ENCODE measurements around the gene ZMAT5. TPM values are rescaled to one million over a fixed set of nuclear protein-coding genes. Genes with fewer than 3 reads are reported as not detected.

The ZMAT5 gene
- total and polyA plus RNA-seq, 2 of the 13 experiments (the other 11 are each of a cell fraction or from before 2014, with no cell fraction given): 20.7 to 27.8 TPM

DNA sequence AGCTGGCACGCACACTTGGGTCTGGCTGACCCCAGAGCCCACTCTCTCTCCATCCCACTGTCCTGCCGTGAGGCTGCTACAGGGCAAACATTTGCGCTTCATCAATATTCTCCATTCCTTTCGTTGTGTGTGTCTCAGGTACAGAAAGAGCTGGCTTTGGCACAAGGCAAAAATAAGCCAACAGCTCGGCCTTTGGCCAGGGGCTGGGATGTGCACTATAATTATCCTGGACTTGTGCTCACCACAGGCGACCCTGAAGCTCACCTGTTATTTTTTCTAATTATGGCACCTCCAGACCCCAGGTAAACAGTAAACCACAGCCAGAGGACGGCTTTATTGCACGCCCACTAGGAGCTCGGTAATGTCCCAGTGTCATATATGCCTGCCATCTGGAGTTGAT, 10.9 kb downstream of the ZMAT5 start (continued):
- TF ChIP-seq, protein P1, sequence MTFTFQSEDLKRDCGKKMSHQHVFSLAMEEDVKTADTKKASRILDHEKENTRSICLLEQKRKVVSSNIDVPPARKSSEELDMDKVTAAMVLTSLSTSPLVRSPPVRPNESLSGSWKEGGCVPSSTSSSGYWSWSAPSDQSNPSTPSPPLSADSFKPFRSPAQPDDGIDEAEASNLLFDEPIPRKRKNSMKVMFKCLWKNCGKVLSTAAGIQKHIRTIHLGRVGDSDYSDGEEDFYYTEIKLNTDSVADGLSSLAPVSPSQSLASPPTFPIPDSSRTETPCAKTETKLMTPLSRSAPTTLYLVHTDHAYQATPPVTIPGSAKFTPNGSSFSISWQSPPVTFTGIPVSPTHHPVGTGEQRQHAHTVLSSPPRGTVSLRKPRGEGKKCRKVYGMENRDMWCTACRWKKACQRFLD (CRISPR knock-in tag; IDR thresholded peaks at IDR 0.05; ENCODE audit: borderline replicate concordance): no peak
- no peak for TF ChIP-seq ATAD3A (CRISPR knock-in tag; IDR thresholded peaks at IDR 0.05)
- no peak for TF ChIP-seq ZNF550 (CRISPR knock-in tag; IDR thresholded peaks at IDR 0.05; ENCODE audit: borderline replicate concordance)
- TF ChIP-seq, protein P2, sequence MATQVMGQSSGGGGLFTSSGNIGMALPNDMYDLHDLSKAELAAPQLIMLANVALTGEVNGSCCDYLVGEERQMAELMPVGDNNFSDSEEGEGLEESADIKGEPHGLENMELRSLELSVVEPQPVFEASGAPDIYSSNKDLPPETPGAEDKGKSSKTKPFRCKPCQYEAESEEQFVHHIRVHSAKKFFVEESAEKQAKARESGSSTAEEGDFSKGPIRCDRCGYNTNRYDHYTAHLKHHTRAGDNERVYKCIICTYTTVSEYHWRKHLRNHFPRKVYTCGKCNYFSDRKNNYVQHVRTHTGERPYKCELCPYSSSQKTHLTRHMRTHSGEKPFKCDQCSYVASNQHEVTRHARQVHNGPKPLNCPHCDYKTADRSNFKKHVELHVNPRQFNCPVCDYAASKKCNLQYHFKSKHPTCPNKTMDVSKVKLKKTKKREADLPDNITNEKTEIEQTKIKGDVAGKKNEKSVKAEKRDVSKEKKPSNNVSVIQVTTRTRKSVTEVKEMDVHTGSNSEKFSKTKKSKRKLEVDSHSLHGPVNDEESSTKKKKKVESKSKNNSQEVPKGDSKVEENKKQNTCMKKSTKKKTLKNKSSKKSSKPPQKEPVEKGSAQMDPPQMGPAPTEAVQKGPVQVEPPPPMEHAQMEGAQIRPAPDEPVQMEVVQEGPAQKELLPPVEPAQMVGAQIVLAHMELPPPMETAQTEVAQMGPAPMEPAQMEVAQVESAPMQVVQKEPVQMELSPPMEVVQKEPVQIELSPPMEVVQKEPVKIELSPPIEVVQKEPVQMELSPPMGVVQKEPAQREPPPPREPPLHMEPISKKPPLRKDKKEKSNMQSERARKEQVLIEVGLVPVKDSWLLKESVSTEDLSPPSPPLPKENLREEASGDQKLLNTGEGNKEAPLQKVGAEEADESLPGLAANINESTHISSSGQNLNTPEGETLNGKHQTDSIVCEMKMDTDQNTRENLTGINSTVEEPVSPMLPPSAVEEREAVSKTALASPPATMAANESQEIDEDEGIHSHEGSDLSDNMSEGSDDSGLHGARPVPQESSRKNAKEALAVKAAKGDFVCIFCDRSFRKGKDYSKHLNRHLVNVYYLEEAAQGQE (IDR thresholded peaks at IDR 0.05; ENCODE audit: borderline replicate concordance in 1 of 2, low read depth in 1 of 2, low read length in 2 of 2): no peak
- TF ChIP-seq SRSF1 (optimal IDR thresholded peaks at IDR 0.05; ENCODE audit: low read depth, low read length): no peak
- TF ChIP-seq, protein P3, sequence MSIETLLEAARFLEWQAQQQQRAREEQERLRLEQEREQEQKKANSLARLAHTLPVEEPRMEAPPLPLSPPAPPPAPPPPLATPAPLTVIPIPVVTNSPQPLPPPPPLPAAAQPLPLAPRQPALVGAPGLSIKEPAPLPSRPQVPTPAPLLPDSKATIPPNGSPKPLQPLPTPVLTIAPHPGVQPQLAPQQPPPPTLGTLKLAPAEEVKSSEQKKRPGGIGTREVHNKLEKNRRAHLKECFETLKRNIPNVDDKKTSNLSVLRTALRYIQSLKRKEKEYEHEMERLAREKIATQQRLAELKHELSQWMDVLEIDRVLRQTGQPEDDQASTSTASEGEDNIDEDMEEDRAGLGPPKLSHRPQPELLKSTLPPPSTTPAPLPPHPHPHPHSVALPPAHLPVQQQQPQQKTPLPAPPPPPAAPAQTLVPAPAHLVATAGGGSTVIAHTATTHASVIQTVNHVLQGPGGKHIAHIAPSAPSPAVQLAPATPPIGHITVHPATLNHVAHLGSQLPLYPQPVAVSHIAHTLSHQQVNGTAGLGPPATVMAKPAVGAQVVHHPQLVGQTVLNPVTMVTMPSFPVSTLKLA (IDR thresholded peaks at IDR 0.05): no peak
